HG03045 (cell line): ENCODE data around the gene CETP.

Source experiments
- ATAC-seq: cut with Tn5 transposase; IDR thresholded peaks from one replicate; pipeline ENCODE4 v1.9.1; 2021; ENCODE audit warnings: mild to moderate bottlenecking, moderate library complexity; ENCODE audit not compliant: unreplicated experiment

CETP gene

DNA sequence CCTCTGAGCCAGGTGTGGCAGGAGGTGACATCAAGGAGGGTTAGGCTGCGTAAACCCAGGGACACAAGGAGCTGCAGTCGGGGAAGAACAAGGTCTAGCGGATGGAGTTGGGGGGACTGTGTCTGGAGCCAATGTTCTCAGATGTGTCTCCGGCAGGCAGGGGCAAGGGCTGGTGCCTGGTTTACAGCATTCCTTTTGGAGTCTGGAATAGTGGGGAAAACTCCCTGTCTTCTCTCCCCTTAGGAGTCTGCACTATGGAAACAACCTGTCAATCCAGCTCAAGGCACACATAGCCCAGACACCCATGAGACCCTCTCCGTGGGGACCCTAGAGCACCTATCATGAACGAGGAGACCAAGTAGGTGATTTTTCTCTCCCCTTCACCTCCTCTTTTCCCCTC is 55.1 kb downstream of the CETP start:
- no peak for ATAC-seq

- no peak for ATAC-seq
Observed at GRCh38 chr16:57017251-57017650, 55.5 kb downstream of the CETP start.

GRCh38 chr16:57019746-57020145 is 58.0 kb downstream of the CETP start:
- ATAC-seq = no peak

DNA sequence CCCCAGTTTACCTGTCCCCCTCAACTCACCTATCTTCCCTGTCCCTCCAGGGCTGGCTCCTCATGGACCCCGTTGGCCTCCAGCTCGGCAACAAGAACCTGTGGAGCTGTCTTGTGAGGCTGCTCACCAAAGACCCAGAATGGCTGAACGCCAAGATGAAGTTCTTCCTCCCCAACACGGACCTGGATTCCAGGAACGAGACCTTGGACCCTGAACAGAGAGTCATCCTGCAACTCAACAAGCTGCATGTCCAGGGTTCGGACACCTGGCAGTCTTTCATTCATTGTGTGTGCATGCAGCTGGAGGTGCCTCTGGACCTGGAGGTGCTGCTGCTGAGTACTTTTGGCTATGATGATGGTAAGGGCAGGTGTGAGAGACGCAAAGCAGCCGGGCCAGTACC is 58.9 kb downstream of the CETP start:
- no peak for ATAC-seq

- ATAC-seq = no peak
Observed at GRCh38 chr16:57021757-57022156, 60.0 kb downstream of the CETP start.

DNA sequence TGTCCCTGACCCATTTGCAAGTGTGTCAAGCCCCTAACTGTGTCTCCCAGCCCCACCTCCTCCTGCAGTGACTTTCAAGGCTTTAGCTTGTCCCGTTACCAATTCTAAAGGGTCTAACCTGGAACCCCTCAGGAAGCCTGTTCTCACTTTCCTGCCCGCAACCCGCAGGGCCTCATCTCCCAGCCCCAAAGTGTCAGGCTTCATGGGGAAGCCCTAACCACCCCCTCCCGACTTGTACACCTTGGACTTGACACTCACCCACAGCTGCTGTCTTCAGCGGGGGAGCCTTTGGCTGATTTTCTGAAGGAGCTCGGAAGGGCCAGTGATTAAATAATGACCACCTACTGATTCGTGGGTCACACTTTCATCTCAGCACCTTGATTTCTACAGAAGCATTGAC is 60.7 kb downstream of the CETP start:
- no peak for ATAC-seq

- no peak for ATAC-seq
Observed at GRCh38 chr16:57023541-57024249, 61.9 kb downstream of the CETP start.

- ATAC-seq = no peak
Observed at GRCh38 chr16:57024894-57025680, 63.3 kb downstream of the CETP start.

DNA sequence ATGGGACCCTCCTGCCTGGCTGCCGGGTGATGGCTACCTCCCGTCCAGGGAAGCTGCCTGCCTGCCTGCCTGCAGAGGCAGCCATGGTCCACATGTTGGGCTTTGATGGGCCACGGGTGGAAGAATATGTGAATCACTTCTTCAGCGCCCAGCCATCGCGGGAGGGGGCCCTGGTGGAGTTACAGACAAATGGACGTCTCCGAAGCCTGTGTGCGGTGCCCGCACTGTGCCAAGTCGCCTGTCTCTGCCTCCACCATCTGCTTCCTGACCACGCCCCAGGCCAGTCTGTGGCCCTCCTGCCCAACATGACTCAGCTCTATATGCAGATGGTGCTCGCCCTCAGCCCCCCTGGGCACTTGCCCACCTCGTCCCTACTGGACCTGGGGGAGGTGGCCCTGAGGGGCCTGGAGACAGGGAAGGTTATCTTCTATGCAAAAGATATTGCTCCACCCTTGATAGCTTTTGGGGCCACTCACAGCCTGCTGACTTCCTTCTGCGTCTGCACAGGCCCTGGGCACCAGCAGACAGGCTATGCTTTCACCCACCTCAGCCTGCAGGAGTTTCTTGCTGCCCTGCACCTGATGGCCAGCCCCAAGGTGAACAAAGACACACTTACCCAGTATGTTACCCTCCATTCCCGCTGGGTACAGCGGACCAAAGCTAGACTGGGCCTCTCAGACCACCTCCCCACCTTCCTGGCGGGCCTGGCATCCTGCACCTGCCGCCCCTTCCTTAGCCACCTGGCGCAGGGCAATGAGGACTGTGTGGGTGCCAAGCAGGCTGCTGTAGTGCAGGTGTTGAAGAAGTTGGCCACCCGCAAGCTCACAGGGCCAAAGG is 64.4 kb downstream of the CETP start:
- ATAC-seq = no peak

DNA sequence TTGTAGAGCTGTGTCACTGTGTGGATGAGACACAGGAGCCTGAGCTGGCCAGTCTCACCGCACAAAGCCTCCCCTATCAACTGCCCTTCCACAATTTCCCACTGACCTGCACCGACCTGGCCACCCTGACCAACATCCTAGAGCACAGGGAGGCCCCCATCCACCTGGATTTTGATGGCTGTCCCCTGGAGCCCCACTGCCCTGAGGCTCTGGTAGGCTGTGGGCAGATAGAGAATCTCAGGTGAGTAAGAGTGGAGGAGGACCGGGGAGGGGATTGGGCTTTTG is 65.0 kb downstream of the CETP start:
- ATAC-seq = no peak

DNA sequence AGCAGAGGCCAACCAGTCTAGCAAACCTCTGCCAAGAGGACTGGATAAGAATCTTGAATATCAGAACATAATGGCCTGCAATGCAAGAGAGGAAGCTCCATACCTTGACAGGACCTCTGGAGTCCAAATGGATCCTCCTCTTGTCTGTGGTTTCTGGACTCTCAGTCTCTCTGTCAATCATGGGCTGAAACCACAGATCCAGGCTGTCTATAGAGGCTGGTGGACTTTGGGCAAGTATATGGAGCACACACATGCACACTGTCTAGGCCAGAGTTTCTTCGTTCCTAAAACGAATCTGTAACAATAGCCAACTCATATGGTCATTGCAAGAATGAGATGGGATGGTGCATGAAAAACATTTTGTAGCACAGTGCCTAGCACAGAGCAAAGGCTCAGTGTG is 65.3 kb downstream of the CETP start:
- no peak for ATAC-seq

GRCh38 chr16:57028086-57028485 is 66.3 kb downstream of the CETP start:
- ATAC-seq = no peak

- ATAC-seq = no peak
Observed at GRCh38 chr16:57029161-57030160, 67.7 kb downstream of the CETP start.

DNA sequence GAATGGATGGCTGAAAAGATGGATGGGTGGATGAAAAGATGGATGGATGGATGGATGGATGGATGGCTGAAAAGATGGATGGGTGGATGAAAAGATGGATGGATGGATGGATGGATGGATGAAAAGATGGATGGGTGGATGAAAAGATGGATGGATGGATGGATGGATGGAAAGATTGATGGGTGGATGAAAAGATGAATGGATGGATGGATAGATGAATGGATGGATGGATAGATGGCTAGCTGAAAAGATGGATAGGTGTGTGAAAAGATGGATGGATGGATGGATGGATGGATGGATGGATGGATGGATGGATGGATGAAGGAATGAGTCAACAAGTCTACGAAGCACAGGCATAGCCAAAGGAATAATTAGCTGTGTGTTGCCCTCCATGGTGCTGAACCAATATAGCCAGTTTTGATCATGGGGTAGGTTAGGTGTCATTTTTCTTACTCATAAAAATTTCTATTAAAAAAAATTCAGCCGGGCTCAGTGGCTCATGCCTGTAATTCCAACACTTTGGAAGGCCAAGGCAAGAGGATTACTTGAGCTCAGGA is 68.7 kb downstream of the CETP start:
- no peak for ATAC-seq

- no peak for ATAC-seq
Observed at GRCh38 chr16:57031156-57031555, 69.4 kb downstream of the CETP start.

GRCh38 chr16:57032346-57032745 is 70.6 kb downstream of the CETP start:
- ATAC-seq = no peak

DNA sequence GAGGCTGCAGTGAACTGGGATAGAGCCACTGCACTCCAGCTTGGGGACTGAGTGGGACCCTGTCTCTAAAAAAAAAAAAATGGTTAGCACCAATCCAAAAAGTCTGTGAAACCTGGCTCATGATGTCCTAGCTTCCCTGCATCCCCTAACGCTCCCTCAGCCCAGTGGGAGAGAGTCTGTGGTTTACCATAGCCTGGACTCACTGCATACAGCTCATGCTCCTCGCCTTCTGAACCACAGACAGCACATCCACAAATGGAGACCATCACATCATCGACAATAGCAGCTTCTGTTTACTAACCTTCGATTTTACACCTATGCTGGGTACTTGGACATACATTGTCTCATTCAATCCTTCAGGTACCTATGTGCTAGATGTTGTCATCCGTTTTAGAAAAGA is 71.2 kb downstream of the CETP start:
- no peak for ATAC-seq
